Choroid plexus epithelial cell (primary cell): ENCODE measurements around the gene CLDN16.

ENCODE experiments used
- DNase-seq: peaks from one replicate; pipeline ENCODE4 v3.0.0-alpha.2; 2010; ENCODE audit warnings: low read depth
- H3K4me3 ChIP-seq: 2 replicates; pipeline ENCODE4 v1.5.1; 2011; ENCODE audit warnings: low read depth, mild to moderate bottlenecking, control low read depth, low read length, moderate library complexity
- CTCF ChIP-seq: conservative IDR thresholded peaks from 2 replicates; pipeline ENCODE4 v1.5.1; 2011; ENCODE audit warnings: low read depth, mild to moderate bottlenecking, control low read depth, inconsistent platforms, low read length, moderate library complexity

Gene CLDN16

GRCh38 chr3:190430906-190431305 is 42.9 kb downstream of the CLDN16 start:
- no peak overlapping the region for H3K4me3 ChIP-seq
- TF ChIP-seq CTCF = no peak
- no peak for DNase-seq

GRCh38 chr3:190432216-190432615 is 44.3 kb downstream of the CLDN16 start:
- TF ChIP-seq CTCF = no peak
- H3K4me3 ChIP-seq = no peak overlapping the region
- peak; percentile 30 for DNase-seq

- DNase-seq = no peak
- no peak for TF ChIP-seq CTCF
- no peak overlapping the region for H3K4me3 ChIP-seq
Observed at GRCh38 chr3:190433626-190434025, 45.7 kb downstream of the CLDN16 start.

GRCh38 chr3:190435618-190436017 is 47.7 kb downstream of the CLDN16 start:
- no peak for TF ChIP-seq CTCF
- peak; percentile 17 for DNase-seq

GRCh38 chr3:190436331-190436730 is 48.4 kb downstream of the CLDN16 start:
- DNase-seq = peak; percentile 16
- no peak overlapping the region for H3K4me3 ChIP-seq
- no peak for TF ChIP-seq CTCF

More at GRCh38 chr3:190435618-190436017, 47.7 kb downstream of the CLDN16 start:
- no peak overlapping the region for H3K4me3 ChIP-seq

GRCh38 chr3:190442240-190442639 is 54.3 kb downstream of the CLDN16 start:
- H3K4me3 ChIP-seq = no peak overlapping the region
- no peak for DNase-seq
- TF ChIP-seq CTCF = no peak

GRCh38 chr3:190443257-190443656 is 55.3 kb downstream of the CLDN16 start:
- peak; percentile 63 for TF ChIP-seq CTCF
- H3K4me3 ChIP-seq = no peak overlapping the region
- DNase-seq = peak; percentile 61
